Measurements from ENCODE around the gene ETV5. TPM values are rescaled to one million over a fixed set of nuclear protein-coding genes. Genes with fewer than 3 reads are reported as not detected.

ETV5 gene
- total RNA-seq, 1 experiment from 2014 or later: 16.2 TPM

GRCh38 chr3:186129206-186129605, 20.3 kb upstream of the ETV5 start:
- no TSS peak for BruUV-seq (replicated peaks)
- ChIA-PET CTCF (no interaction called here), POLR2A (no interaction called here)
- TF ChIP-seq CTCF (IDR thresholded peaks at IDR 0.05; ENCODE audit: insufficient read depth in 1 of 2, low read depth in 1 of 2, low read length in 1 of 2, severe bottlenecking in 1 of 2, unreplicated experiment in 1 of 2): no peak
- Mint-ChIP-seq H3K36me3 (ENCODE audit: insufficient read depth, unreplicated experiment) (no peaks in the 10 kb centered on the region), H3K4me3 (ENCODE audit: unreplicated experiment) (no peak overlapping the region), H3K27ac (ENCODE audit: unreplicated experiment) (no peak overlapping the region), H3K4me1 (ENCODE audit: low read depth, unreplicated experiment) (peaks cover 21% of the 10 kb centered on the region), H3K9me3 (ENCODE audit: unreplicated experiment) (peaks cover 11% of the 10 kb centered on the region), H3K27me3 (ENCODE audit: insufficient read depth, unreplicated experiment) (no peaks in the 10 kb centered on the region)
- no peak for DNase-seq
- H3K27me3 ChIP-seq (replicated peaks; ENCODE audit: control insufficient read depth, insufficient read depth, low read length): no peaks in the 10 kb centered on the region
- no peaks in the 10 kb centered on the region for H3K36me3 ChIP-seq (ENCODE audit: control insufficient read depth, insufficient read depth, low read length)
- H3K9me3 ChIP-seq: no peaks in the 10 kb centered on the region
- no peak overlapping the region for H3K4me3 ChIP-seq (ENCODE audit: low read depth, low read length)
- H3K4me1 ChIP-seq: 0 out of 2 replicates have a peak, but pooled peaks cover 9% of the 10 kb centered on the region
- intact Hi-C loops (cut with micrococcal nuclease; ENCODE audit: unreplicated experiment): no loop called here

- no peak for DNase-seq
- ChIA-PET CTCF (no interaction called here), POLR2A (no interaction called here)
- no TSS peak for BruUV-seq (replicated peaks)
- Mint-ChIP-seq H3K27ac (ENCODE audit: unreplicated experiment) (no peak overlapping the region), H3K4me1 (ENCODE audit: low read depth, unreplicated experiment) (peaks cover 26% of the 10 kb centered on the region), H3K36me3 (ENCODE audit: insufficient read depth, unreplicated experiment) (no peaks in the 10 kb centered on the region), H3K27me3 (ENCODE audit: insufficient read depth, unreplicated experiment) (no peaks in the 10 kb centered on the region), H3K4me3 (ENCODE audit: unreplicated experiment) (no peak overlapping the region), H3K9me3 (ENCODE audit: unreplicated experiment) (peaks cover 11% of the 10 kb centered on the region)
- Histone ChIP-seq H3K9me3 (no peaks in the 10 kb centered on the region), H3K27me3 (replicated peaks; ENCODE audit: control insufficient read depth, insufficient read depth, low read length) (no peaks in the 10 kb centered on the region), H3K4me3 (ENCODE audit: low read depth, low read length) (no peak overlapping the region), H3K4me1 (0 out of 2 replicates have a peak, but pooled peaks cover 11% of the 10 kb centered on the region), H3K36me3 (ENCODE audit: control insufficient read depth, insufficient read depth, low read length) (no peaks in the 10 kb centered on the region)
- intact Hi-C loops (cut with micrococcal nuclease; ENCODE audit: unreplicated experiment): no loop called here
- TF ChIP-seq CTCF (IDR thresholded peaks at IDR 0.05; ENCODE audit: insufficient read depth in 1 of 2, low read depth in 1 of 2, low read length in 1 of 2, severe bottlenecking in 1 of 2, unreplicated experiment in 1 of 2): no peak
Observed at GRCh38 chr3:186128158-186128557, 19.3 kb upstream of the ETV5 start.

- Mint-ChIP-seq H3K4me3 (ENCODE audit: unreplicated experiment) (no peak overlapping the region), H3K4me1 (ENCODE audit: low read depth, unreplicated experiment) (peaks cover 31% of the 10 kb centered on the region), H3K9me3 (ENCODE audit: unreplicated experiment) (peaks cover 11% of the 10 kb centered on the region), H3K27ac (ENCODE audit: unreplicated experiment) (no peak overlapping the region), H3K27me3 (ENCODE audit: insufficient read depth, unreplicated experiment) (no peaks in the 10 kb centered on the region), H3K36me3 (ENCODE audit: insufficient read depth, unreplicated experiment) (no peaks in the 10 kb centered on the region)
- BruUV-seq (replicated peaks): no TSS peak
- intact Hi-C loops (cut with micrococcal nuclease; ENCODE audit: unreplicated experiment): no loop called here
- no peaks in the 10 kb centered on the region for H3K9me3 ChIP-seq
- no peak for DNase-seq
- 0 out of 2 replicates have a peak, but pooled peaks cover 11% of the 10 kb centered on the region for H3K4me1 ChIP-seq
- POLR2A ChIA-PET: no interaction called here
- H3K36me3 ChIP-seq (ENCODE audit: control insufficient read depth, insufficient read depth, low read length): no peaks in the 10 kb centered on the region
- CTCF ChIA-PET: no interaction called here
- no peak for TF ChIP-seq CTCF (IDR thresholded peaks at IDR 0.05; ENCODE audit: insufficient read depth in 1 of 2, low read depth in 1 of 2, low read length in 1 of 2, severe bottlenecking in 1 of 2, unreplicated experiment in 1 of 2)
- H3K27me3 ChIP-seq (replicated peaks; ENCODE audit: control insufficient read depth, insufficient read depth, low read length): no peaks in the 10 kb centered on the region
- no peak overlapping the region for H3K4me3 ChIP-seq (ENCODE audit: low read depth, low read length)
Observed at GRCh38 chr3:186127463-186127862, 18.6 kb upstream of the ETV5 start.

Measured in Caco-2 (cell line).